Vagina (tissue), 2 donors: ENCODE data around the gene PRKCE.

Experiments
- POLR2A ChIP-seq, 2 donors: fragments of 450-650 bp; IDR thresholded peaks; one replicate each; pipeline ENCODE4 v1.6.1; 2017; ENCODE audit warnings: antibody characterized with exemption in 2 of 2, mild to moderate bottlenecking in 2 of 2, moderate library complexity in 2 of 2
- POLR2AphosphoS5 ChIP-seq, 2 donors: sonication (generic); formaldehyde crosslinking; IDR thresholded peaks; one replicate each; pipeline ENCODE4 v1.9.0; 2017; ENCODE audit warnings: antibody characterized with exemption in 2 of 2, mild to moderate bottlenecking in 2 of 2, low read depth in 1 of 2; ENCODE audit not compliant: insufficient read depth in 1 of 2

- TF ChIP-seq POLR2A (IDR thresholded peaks at IDR 0.05) (no peak), POLR2AphosphoS5 (IDR thresholded peaks at IDR 0.05; ENCODE audit: insufficient read depth in 1 of 2, low read depth in 1 of 2) (no peak)
Measured at GRCh38 chr2:45830322-45830721, 178.8 kb downstream of the PRKCE start.
